Endothelial cell (in vitro differentiated cells): ENCODE data around the gene OR5AR1. TPM values are rescaled to one million over a fixed set of nuclear protein-coding genes. Genes with fewer than 3 reads are reported as not detected.
A peak's percentile ranks its signal among the peaks of the same experiment; 100 is the strongest.

Experiments used
- DNase-seq: peaks from one replicate; pipeline ENCODE4 v3.0.0; 2021; ENCODE audit warnings: low spot score
- H3K27ac Mint-ChIP-seq: one replicate; pipeline ENCODE4 v1.8.0; 2021; ENCODE audit warnings: mixed read lengths, inconsistent platforms; ENCODE audit not compliant: unreplicated experiment
- H3K27me3 Mint-ChIP-seq: one replicate; pipeline ENCODE4 v1.8.0; 2021; ENCODE audit warnings: mild to moderate bottlenecking, moderate library complexity, mixed read lengths, inconsistent platforms; ENCODE audit not compliant: unreplicated experiment
- H3K36me3 Mint-ChIP-seq: one replicate; pipeline ENCODE4 v1.8.0; 2021; ENCODE audit warnings: mild to moderate bottlenecking, low read depth, mixed read lengths, inconsistent platforms; ENCODE audit not compliant: unreplicated experiment
- H3K4me1 Mint-ChIP-seq: one replicate; pipeline ENCODE4 v1.8.0; 2021; ENCODE audit warnings: mild to moderate bottlenecking, mixed read lengths, inconsistent platforms; ENCODE audit not compliant: unreplicated experiment
- H3K4me3 Mint-ChIP-seq: one replicate; pipeline ENCODE4 v1.8.0; 2021; ENCODE audit warnings: mild to moderate bottlenecking, mixed read lengths, inconsistent platforms; ENCODE audit not compliant: unreplicated experiment
- H3K9me3 Mint-ChIP-seq: one replicate; pipeline ENCODE4 v1.8.0; 2021; ENCODE audit warnings: mixed read lengths, inconsistent platforms; ENCODE audit not compliant: unreplicated experiment
- CTCF ChIP-seq: fragments of 200-600 bp; sonication (generic); IDR thresholded peaks from one replicate; pipeline ENCODE4 v1.5.0; 2021; ENCODE audit warnings: antibody characterized with exemption; ENCODE audit not compliant: unreplicated experiment
- long read RNA-seq: library from polyadenylated mRNA; unstranded; transcript quantifications from one replicate; pipeline ENCODE4 v2.0.0, GENCODE V29; 2020; ENCODE audit not compliant: unreplicated experiment
- total RNA-seq: library from RNA; stranded (reverse); fragmentation: NEBNext Ultra II Directional; extraction: Animal tissue kit (Norgen Biotek cat#: 25700); gene quantifications from one replicate; pipeline ENCODE4 v1.2.1, GENCODE V29; 2021; ENCODE audit not compliant: unreplicated experiment

Gene OR5AR1
- total RNA-seq: not detected
- long read RNA-seq: 0 reads

- Mint-ChIP-seq H3K9me3 (no peaks in the 10 kb centered on the region), H3K27ac (no peak within 1 kb of the TSS), H3K27me3 (no peaks in the 10 kb centered on the region), H3K4me3 (no peak within 1 kb of the TSS), H3K4me1 (no peaks in the 10 kb centered on the region), H3K36me3 (no peaks in the 10 kb centered on the region)
- DNase-seq: no peak
- no peak for TF ChIP-seq CTCF
These were observed at the start of gene OR5AR1 for GRCh38 chr11:56663386-56663785. Gene OR5AR1, plus strand, starts transcription at chr11:56663686. Its CDS starts 0 bp downstream, at chr11:56663686.

- DNase-seq: peak; percentile 24
- Mint-ChIP-seq H3K27me3 (no peaks in the 10 kb centered on the region), H3K27ac (no peak overlapping the region), H3K4me3 (no peak overlapping the region), H3K9me3 (no peaks in the 10 kb centered on the region), H3K36me3 (no peaks in the 10 kb centered on the region), H3K4me1 (no peaks in the 10 kb centered on the region)
- no peak for TF ChIP-seq CTCF
These were observed 38.8 kb upstream of the OR5AR1 start for GRCh38 chr11:56624661-56625110.

GRCh38 chr11:56625946-56626345 lies 37.5 kb upstream of the OR5AR1 start:
- Mint-ChIP-seq H3K4me1 (no peaks in the 10 kb centered on the region), H3K9me3 (no peaks in the 10 kb centered on the region), H3K27ac (no peak overlapping the region), H3K36me3 (no peaks in the 10 kb centered on the region), H3K27me3 (no peaks in the 10 kb centered on the region), H3K4me3 (no peak overlapping the region)
- no peak for TF ChIP-seq CTCF
- no peak for DNase-seq

- no peaks in the 10 kb centered on the region for H3K27me3 Mint-ChIP-seq
- no peak overlapping the region for H3K27ac Mint-ChIP-seq
- H3K4me1 Mint-ChIP-seq: no peaks in the 10 kb centered on the region
- no peak for TF ChIP-seq CTCF
- no peaks in the 10 kb centered on the region for H3K9me3 Mint-ChIP-seq
- H3K36me3 Mint-ChIP-seq: no peaks in the 10 kb centered on the region
- H3K4me3 Mint-ChIP-seq: no peak overlapping the region
- DNase-seq: no peak
These were observed 31.2 kb upstream of the OR5AR1 start for GRCh38 chr11:56632329-56632728.

- no peak for DNase-seq
- Mint-ChIP-seq H3K4me1 (no peaks in the 10 kb centered on the region), H3K36me3 (no peaks in the 10 kb centered on the region), H3K27me3 (no peaks in the 10 kb centered on the region), H3K27ac (no peak overlapping the region), H3K4me3 (no peak overlapping the region), H3K9me3 (no peaks in the 10 kb centered on the region)
- TF ChIP-seq CTCF: no peak
These were observed 26.6 kb upstream of the OR5AR1 start for GRCh38 chr11:56636861-56637260.
